Measurements from ENCODE around the gene KIAA1671. TPM values are rescaled to one million over a fixed set of nuclear protein-coding genes. Genes with fewer than 3 reads are reported as not detected.

KIAA1671 gene
- total RNA-seq, 8 experiments from 2014 or later: 4.2 to 27.9 (median 10.2) TPM

DNA sequence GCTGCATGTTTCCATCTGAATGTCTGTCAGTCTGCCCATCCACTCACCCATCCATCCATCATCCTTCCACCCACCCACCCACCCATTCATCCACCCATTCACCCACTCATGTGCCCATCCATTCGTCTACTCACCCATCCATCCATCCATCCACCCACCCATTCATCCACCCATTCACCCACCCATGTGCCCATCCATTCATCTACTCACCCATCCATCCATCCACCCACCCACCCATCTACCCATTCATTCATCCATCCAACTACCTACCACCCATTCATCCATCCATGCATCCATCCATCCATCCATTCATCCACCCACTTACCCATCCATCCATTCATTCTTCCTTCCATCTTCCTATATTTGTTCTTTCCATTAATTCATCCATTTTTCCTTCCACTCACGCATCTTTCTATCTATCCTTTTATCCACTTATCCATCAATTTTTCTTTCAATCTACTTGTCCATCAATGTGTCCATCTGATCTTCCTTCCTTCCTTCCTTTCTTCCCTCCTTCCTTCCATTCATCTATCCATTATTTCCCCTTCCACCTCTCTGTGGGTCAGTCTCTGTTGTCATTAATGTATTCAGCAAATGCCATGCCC is 255.1 kb downstream of the KIAA1671 start:
- H3K4me3 ChIP-seq: no peak overlapping the region
- no peak for ATAC-seq (replicated peaks in 6 of 8)
- H3K4me1 ChIP-seq (replicated peaks in 1 of 2): no peaks in the 10 kb centered on the region
- H3K27ac ChIP-seq: no peak overlapping the region
- in situ Hi-C loops (cut with MboI; ENCODE audit: low pct_unique_long_range_greater_than_20kb in 2 of 9, low sequenced_read_pairs in 9 of 9, unreplicated experiment in 9 of 9): loop anchor here in 2 of 9 experiments (25.0 kb wide), 1 partner anchor 555 kb away; no protein-coding TSS in a partner anchor
- WGBS, 10 experiments: 20 to 100% (median 100%) methylated on average over 1 of the region's 2 CpGs; no CpG with 5 or more reads in 6 of the 10 experiments

- Histone ChIP-seq H3K4me1 (replicated peaks in 1 of 2) (no peaks in the 10 kb centered on the region), H3K27ac (no peak overlapping the region), H3K4me3 (no peak overlapping the region)
- in situ Hi-C loops (cut with MboI; ENCODE audit: low pct_unique_long_range_greater_than_20kb in 2 of 9, low sequenced_read_pairs in 9 of 9, unreplicated experiment in 9 of 9): loop anchor here in 2 of 9 experiments (25.0 kb wide), 1 partner anchor 554 kb away; no protein-coding TSS in a partner anchor
- ATAC-seq (replicated peaks in 6 of 8): no peak
- 33 to 100% (median 85%) methylated on average over 1 to 2 of the region's 2 CpGs; no CpG with 5 or more reads in 6 of the 10 experiments for WGBS, 10 experiments
Observed at GRCh38 chr22:25208328-25208727, 255.8 kb downstream of the KIAA1671 start.

DNA sequence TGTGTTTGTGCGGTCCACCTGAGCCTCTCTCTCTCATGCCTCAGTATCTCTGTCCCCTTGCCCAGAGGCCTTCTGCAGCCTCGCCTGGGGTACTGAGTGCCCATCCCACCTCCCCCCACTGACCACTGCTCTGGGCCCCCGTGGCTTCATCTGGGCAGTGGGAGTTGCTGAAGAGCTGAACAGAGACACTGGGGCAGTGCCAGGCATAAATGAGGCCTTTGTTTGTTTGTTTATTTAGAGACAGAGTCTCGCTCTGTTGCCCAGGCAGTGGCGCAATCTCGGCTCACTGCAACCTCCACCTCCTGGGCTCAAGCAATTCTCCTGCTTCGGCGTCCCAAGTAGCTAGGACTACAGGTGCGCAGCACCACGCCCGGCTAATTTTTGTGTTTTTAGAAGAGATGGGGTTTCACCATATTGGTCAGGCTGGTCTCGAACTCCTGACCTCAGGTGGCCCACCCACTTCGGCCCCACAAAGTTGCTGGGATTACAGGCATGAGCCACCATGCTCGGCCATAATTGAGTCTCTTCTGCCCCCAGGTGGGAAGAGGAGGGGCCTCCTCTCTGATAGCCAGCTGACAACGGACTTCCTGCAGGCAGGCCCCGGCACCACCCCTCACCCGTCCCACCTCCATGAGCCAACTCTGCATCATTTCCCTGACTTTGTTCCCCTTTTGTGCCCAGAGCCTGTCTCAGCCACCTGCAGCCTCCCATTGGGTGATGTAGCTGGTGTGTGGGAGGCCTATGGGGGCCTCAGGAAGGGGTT is 256.4 kb downstream of the KIAA1671 start:
- H3K27ac ChIP-seq: no peak overlapping the region
- no peak for ATAC-seq (replicated peaks in 6 of 8)
- no peaks in the 10 kb centered on the region for H3K4me1 ChIP-seq (replicated peaks in 1 of 2)
- in situ Hi-C loops (cut with MboI; ENCODE audit: low pct_unique_long_range_greater_than_20kb in 2 of 9, low sequenced_read_pairs in 9 of 9, unreplicated experiment in 9 of 9): loop anchor here in 2 of 9 experiments (25.0 kb wide), 1 partner anchor 553 kb away; no protein-coding TSS in a partner anchor
- H3K4me3 ChIP-seq: no peak overlapping the region
- WGBS, 10 experiments: 79 to 100% (median 84%) methylated on average over 1 to 5 of the region's 17 CpGs; no CpG with 5 or more reads in 4 of the 10 experiments

DNA sequence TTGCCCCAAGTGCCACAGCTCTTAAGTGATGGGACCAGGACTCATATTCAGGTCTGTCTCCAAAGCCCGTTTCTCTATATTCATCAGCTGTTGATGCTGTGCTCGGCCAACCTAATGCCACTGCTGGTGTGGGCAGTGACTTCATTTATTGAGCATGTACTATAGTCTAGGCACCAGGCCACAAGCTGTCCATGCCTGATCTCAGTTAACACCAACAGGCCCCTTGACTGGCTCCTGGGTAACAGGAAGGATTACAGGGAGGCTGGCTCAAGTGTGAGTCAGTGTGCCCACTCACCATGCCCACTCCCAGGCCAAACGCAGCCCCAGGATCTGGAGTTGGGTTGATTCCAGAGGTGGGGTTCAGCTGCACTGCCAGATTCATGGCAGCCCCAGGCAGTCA is 258.3 kb downstream of the KIAA1671 start:
- Histone ChIP-seq H3K27ac (no peak overlapping the region), H3K4me3 (no peak overlapping the region), H3K4me1 (replicated peaks in 1 of 2) (no peaks in the 10 kb centered on the region)
- peak in 2 of 8 experiments; percentile 25 to 52 for ATAC-seq (replicated peaks in 6 of 8)
- in situ Hi-C loops (cut with MboI; ENCODE audit: low pct_unique_long_range_greater_than_20kb in 2 of 9, low sequenced_read_pairs in 9 of 9, unreplicated experiment in 9 of 9): loop anchor here in 2 of 9 experiments (25.0 kb wide), 1 partner anchor 552 kb away; no protein-coding TSS in a partner anchor
- 0 to 100% (median 83%) methylated on average over 1 to 2 of the region's 3 CpGs; no CpG with 5 or more reads in 7 of the 10 experiments for WGBS, 10 experiments

GRCh38 chr22:25212337-25212736 is 259.8 kb downstream of the KIAA1671 start:
- no peak overlapping the region for H3K27ac ChIP-seq
- no peaks in the 10 kb centered on the region for H3K4me1 ChIP-seq (replicated peaks in 1 of 2)
- WGBS, 10 experiments: 50 to 88% (median 80%) methylated on average over 2 of the region's 3 CpGs; no CpG with 5 or more reads in 7 of the 10 experiments
- no peak for ATAC-seq (replicated peaks in 6 of 8)
- H3K4me3 ChIP-seq: no peak overlapping the region
- in situ Hi-C loops (cut with MboI; ENCODE audit: low pct_unique_long_range_greater_than_20kb in 2 of 9, low sequenced_read_pairs in 9 of 9, unreplicated experiment in 9 of 9): loop anchor here in 2 of 9 experiments (25.0 kb wide), 1 partner anchor 550 kb away; no protein-coding TSS in a partner anchor

- Histone ChIP-seq H3K4me3 (no peak overlapping the region), H3K27ac (no peak overlapping the region), H3K4me1 (replicated peaks in 1 of 2) (no peaks in the 10 kb centered on the region)
- in situ Hi-C loops (cut with MboI; ENCODE audit: low pct_unique_long_range_greater_than_20kb in 2 of 9, low sequenced_read_pairs in 9 of 9, unreplicated experiment in 9 of 9): loop anchor here in 2 of 9 experiments (25.0 kb wide), 1 partner anchor 549 kb away; no protein-coding TSS in a partner anchor
- 0 to 80% (median 42%) methylated on average over 1 to 3 of the region's 3 CpGs; no CpG with 5 or more reads in 2 of the 10 experiments for WGBS, 10 experiments
- ATAC-seq (replicated peaks in 6 of 8): no peak
Observed at GRCh38 chr22:25213221-25213620, 260.7 kb downstream of the KIAA1671 start.

- no peak overlapping the region for H3K4me3 ChIP-seq
- no peak for ATAC-seq (replicated peaks in 6 of 8)
- WGBS, 10 experiments: 0 to 100% (median 65%) methylated on average over 1 to 2 of the region's 2 CpGs
- in situ Hi-C loops (cut with MboI; ENCODE audit: low pct_unique_long_range_greater_than_20kb in 2 of 9, low sequenced_read_pairs in 9 of 9, unreplicated experiment in 9 of 9): loop anchor here in 2 of 9 experiments (25.0 kb wide), 1 partner anchor 546 kb away; no protein-coding TSS in a partner anchor
- H3K27ac ChIP-seq: no peak overlapping the region
- no peaks in the 10 kb centered on the region for H3K4me1 ChIP-seq (replicated peaks in 1 of 2)
Observed at GRCh38 chr22:25216230-25216629, 263.7 kb downstream of the KIAA1671 start.

GRCh38 chr22:25219211-25219689 is 266.7 kb downstream of the KIAA1671 start, which contains the start of gene CRYBB2:
Gene CRYBB2, plus strand, starts transcription at chr22:25219639. Its CDS starts 1,791 bp downstream, at chr22:25221430.
- Histone ChIP-seq H3K4me3 (no peak within 1 kb of the TSS), H3K27ac (no peak within 1 kb of the TSS), H3K4me1 (replicated peaks in 1 of 2) (no peaks in the 10 kb centered on the region)
- WGBS, 10 experiments: 40 to 100% (median 75%) methylated on average over 1 to 4 of the region's 19 CpGs; no CpG with 5 or more reads in 4 of the 10 experiments
- no peak for ATAC-seq (replicated peaks in 6 of 8)
- in situ Hi-C loops (cut with MboI; ENCODE audit: low pct_unique_long_range_greater_than_20kb in 2 of 9, low sequenced_read_pairs in 9 of 9, unreplicated experiment in 9 of 9): loop anchor here in 2 of 9 experiments (25.0 kb wide), 1 partner anchor 543 kb away; no protein-coding TSS in a partner anchor

GRCh38 chr22:25219948-25220442 is 267.5 kb downstream of the KIAA1671 start:
- WGBS, 10 experiments: 0 to 80% (median 64%) methylated on average over 2 to 4 of the region's 4 CpGs; no CpG with 5 or more reads in 4 of the 10 experiments
- no peak overlapping the region for H3K4me3 ChIP-seq
- H3K27ac ChIP-seq: no peak overlapping the region
- H3K4me1 ChIP-seq (replicated peaks in 1 of 2): no peaks in the 10 kb centered on the region
- in situ Hi-C loops (cut with MboI; ENCODE audit: low pct_unique_long_range_greater_than_20kb in 2 of 9, low sequenced_read_pairs in 9 of 9, unreplicated experiment in 9 of 9): loop anchor here in 2 of 9 experiments (25.0 kb wide), 1 partner anchor 542 kb away; no protein-coding TSS in a partner anchor
- no peak for ATAC-seq (replicated peaks in 6 of 8)

DNA sequence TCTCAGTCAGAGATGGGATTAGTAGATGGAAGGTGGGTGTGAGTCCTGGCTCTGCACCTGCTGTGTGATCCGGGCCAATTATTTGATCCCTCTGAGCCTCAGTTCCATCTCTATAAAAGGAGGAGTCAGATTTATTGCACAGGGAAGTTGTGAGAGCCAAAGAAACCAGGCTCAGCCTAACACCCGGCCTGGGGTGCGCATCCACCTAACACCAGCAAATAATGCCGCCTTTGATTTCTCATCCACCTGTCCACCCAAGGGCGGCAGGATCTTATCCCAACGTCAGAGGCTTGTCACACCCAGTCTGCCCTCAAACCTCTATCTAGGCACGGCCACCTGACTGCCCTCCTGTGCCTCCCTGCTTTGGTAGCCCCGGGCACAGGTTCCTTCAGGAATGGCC is 269.3 kb downstream of the KIAA1671 start:
- in situ Hi-C loops (cut with MboI; ENCODE audit: low pct_unique_long_range_greater_than_20kb in 2 of 9, low sequenced_read_pairs in 9 of 9, unreplicated experiment in 9 of 9): loop anchor here in 2 of 9 experiments (25.0 kb wide), 1 partner anchor 541 kb away; no protein-coding TSS in a partner anchor
- no peaks in the 10 kb centered on the region for H3K4me1 ChIP-seq (replicated peaks in 1 of 2)
- ATAC-seq (replicated peaks in 6 of 8): no peak
- H3K4me3 ChIP-seq: no peak overlapping the region
- H3K27ac ChIP-seq: no peak overlapping the region
- WGBS, 10 experiments: 0 to 100% (median 53%) methylated on average over 1 to 6 of the region's 8 CpGs; no CpG with 5 or more reads in 4 of the 10 experiments

DNA sequence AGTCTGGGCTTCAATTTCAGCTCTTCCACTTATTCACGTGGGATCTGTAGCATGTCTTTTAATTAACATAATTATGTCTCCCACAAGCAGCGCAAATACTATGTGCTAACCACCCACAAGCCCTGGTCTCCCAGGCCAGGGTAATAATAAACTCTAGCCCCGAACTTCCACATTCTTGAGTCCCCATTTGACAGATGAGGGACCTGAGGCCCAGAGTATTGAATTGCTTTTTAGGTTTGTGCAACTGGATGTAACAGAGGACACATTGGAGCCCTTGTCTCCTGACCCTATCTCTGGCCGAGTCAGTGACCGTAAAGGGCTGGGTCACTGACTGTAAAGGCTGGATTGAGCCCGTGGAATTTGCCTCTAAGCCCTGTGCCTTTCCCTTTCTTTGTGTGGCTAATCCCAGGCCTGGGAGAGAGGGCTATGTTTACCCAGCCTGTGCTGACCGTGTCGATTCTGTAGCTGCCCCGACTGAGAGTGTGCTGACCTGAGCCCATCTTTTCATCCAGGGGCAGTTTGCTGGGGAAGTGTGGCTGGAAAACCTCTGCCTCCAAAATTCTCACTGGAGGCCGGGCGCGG is 270.8 kb downstream of the KIAA1671 start:
- WGBS, 10 experiments: 0 to 80% (median 50%) methylated on average over 1 to 7 of the region's 12 CpGs; no CpG with 5 or more reads in 2 of the 10 experiments
- no peak overlapping the region for H3K27ac ChIP-seq
- peak in 2 of 8 experiments; percentile 31 to 43 for ATAC-seq (replicated peaks in 6 of 8)
- H3K4me1 ChIP-seq (replicated peaks in 1 of 2): no peaks in the 10 kb centered on the region
- no peak overlapping the region for H3K4me3 ChIP-seq
- in situ Hi-C loops (cut with MboI; ENCODE audit: low pct_unique_long_range_greater_than_20kb in 2 of 9, low sequenced_read_pairs in 9 of 9, unreplicated experiment in 9 of 9): loop anchor here in 2 of 9 experiments (25.0 kb wide), 1 partner anchor 539 kb away; no protein-coding TSS in a partner anchor

- ATAC-seq (replicated peaks in 6 of 8): no peak
- in situ Hi-C loops (cut with MboI; ENCODE audit: low pct_unique_long_range_greater_than_20kb in 2 of 9, low sequenced_read_pairs in 9 of 9, unreplicated experiment in 9 of 9): loop anchor here in 2 of 9 experiments (25.0 kb wide), 2 partner anchors 308 to 1108 kb away; no protein-coding TSS in a partner anchor
- Histone ChIP-seq H3K27ac (no peak overlapping the region), H3K4me3 (no peak overlapping the region), H3K4me1 (replicated peaks in 1 of 2) (no peaks in the 10 kb centered on the region)
- WGBS, 10 experiments: 90 to 100% (median 92%) methylated on average over 1 to 4 of the region's 13 CpGs; no CpG with 5 or more reads in 7 of the 10 experiments
Observed at GRCh38 chr22:25228822-25229221, 276.3 kb downstream of the KIAA1671 start.
